ENCODE data around the gene SEC23B.

- TF ChIP-seq, protein P1, sequence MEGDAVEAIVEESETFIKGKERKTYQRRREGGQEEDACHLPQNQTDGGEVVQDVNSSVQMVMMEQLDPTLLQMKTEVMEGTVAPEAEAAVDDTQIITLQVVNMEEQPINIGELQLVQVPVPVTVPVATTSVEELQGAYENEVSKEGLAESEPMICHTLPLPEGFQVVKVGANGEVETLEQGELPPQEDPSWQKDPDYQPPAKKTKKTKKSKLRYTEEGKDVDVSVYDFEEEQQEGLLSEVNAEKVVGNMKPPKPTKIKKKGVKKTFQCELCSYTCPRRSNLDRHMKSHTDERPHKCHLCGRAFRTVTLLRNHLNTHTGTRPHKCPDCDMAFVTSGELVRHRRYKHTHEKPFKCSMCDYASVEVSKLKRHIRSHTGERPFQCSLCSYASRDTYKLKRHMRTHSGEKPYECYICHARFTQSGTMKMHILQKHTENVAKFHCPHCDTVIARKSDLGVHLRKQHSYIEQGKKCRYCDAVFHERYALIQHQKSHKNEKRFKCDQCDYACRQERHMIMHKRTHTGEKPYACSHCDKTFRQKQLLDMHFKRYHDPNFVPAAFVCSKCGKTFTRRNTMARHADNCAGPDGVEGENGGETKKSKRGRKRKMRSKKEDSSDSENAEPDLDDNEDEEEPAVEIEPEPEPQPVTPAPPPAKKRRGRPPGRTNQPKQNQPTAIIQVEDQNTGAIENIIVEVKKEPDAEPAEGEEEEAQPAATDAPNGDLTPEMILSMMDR (IDR thresholded peaks at IDR 0.05) = no peak
- TF ChIP-seq POLR2AphosphoS5 (IDR thresholded peaks at IDR 0.05) = no peak
Measured at GRCh38 chr20:18465536-18466200, 42.1 kb upstream of the SEC23B start.

Measured in esophagus muscularis mucosa (tissue), 3 donors.